ENCODE data around the gene EMID1.

DNA sequence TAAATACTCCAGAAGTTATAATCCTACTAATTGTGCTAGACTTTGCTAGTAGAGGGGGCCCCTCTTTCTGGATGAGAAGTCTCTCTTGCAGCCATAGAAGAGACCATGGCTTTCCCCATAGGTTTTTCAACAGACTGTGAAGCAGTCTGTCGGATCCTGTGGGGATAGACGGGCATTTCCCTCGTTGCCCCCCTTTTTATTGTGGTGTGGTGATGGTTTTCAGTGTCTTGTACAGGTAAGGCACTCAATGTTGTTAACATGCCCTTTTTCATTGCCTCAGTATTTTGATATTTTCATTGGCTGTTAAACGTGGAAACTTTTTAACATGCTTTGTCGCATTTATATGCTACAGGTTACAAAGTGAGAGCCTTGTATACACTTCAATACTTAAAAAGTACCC is 84.4 kb downstream of the EMID1 start:
- TF ChIP-seq CTCF (IDR thresholded peaks at IDR 0.05) (no peak), POLR2A (IDR thresholded peaks at IDR 0.05) (no peak)
